GM12878 (cell line): Measurements from ENCODE around the gene RFX3. TPM values are rescaled to one million over a fixed set of nuclear protein-coding genes. Genes with fewer than 3 reads are reported as not detected.

ENCODE experiments used
- ATAC-seq: fragments of 200-7000 bp; cut with Tn5 transposase; 3 replicates; pipeline ENCODE4 v1.9.1; 2020; ENCODE audit warnings: mild to moderate bottlenecking, moderate library complexity
- BruUV-seq: library from RNA; stranded (reverse); fragments of 400-500 nt; replicated peaks from 2 replicates; lab custom pipeline; 2021; lab: Mats Ljungman, UMichigan
- CTCF ChIA-PET: fragments of 300-600 bp; sonication (Branson Sonifier 250); formaldehyde crosslinking; extraction: SDS; loops from one replicate; lab custom pipeline; 2021; ENCODE audit warnings: inconsistent platforms; lab: Yijun Ruan, JAX
- POLR2A ChIA-PET: fragments of 350-600 bp; formaldehyde crosslinking; extraction: SDS; loops from one replicate; lab custom pipeline; 2021; ENCODE audit warnings: inconsistent platforms; lab: Charles Lee
- RAD21 ChIA-PET: fragments of 300-600 bp; sonication (Branson Sonifier 250); formaldehyde crosslinking; loops from one replicate; lab custom pipeline; 2023; ENCODE audit warnings: antibody characterized with exemption; ENCODE audit not compliant: unreplicated experiment; lab: Charles Lee
- SMC1A ChIA-PET: fragments of 300-600 bp; sonication (Branson Sonifier 250); formaldehyde crosslinking; loops from one replicate; lab custom pipeline; 2023; ENCODE audit not compliant: unreplicated experiment, uncharacterized antibody; lab: Charles Lee
- DNase-seq: peaks from one replicate; pipeline ENCODE4 v3.0.0-alpha.2; 2011; ENCODE audit warnings: low read depth, low spot score
- FAIRE-seq: peaks from 3 replicates; lab custom pipeline; 2011; peaks lifted over from hg19 to GRCh38; lab: Jason Lieb, UNC
- H2AFZ ChIP-seq: 2 replicates; pipeline ENCODE4 v1.6.0; 2011; ENCODE audit warnings: low read depth, low read length, control low read depth; ENCODE audit not compliant: control insufficient read depth
- H3K27ac ChIP-seq: 2 replicates; pipeline ENCODE4 v1.5.1; 2011; ENCODE audit warnings: control low read depth; ENCODE audit not compliant: control insufficient read depth, insufficient read depth
- H3K27me3 ChIP-seq, 2 experiments: replicated peaks in 1 of 2; 2 replicates each; pipeline versions ENCODE4 v1.6.0 to v1.6.1; 2011; ENCODE audit warnings: low read length in 1 of 2; ENCODE audit not compliant: control insufficient read depth in 2 of 2, insufficient read depth in 2 of 2
- H3K36me3 ChIP-seq, 2 experiments: 2 replicates each; pipeline ENCODE4 v1.5.1; 2011; ENCODE audit warnings: low read length in 1 of 2; ENCODE audit not compliant: control insufficient read depth in 2 of 2, insufficient read depth in 2 of 2
- H3K4me1 ChIP-seq: 2 replicates; pipeline ENCODE4 v1.6.1; 2011; ENCODE audit warnings: mild to moderate bottlenecking, low read length, moderate library complexity, mixed read lengths; ENCODE audit not compliant: control insufficient read depth, insufficient read depth
- H3K4me2 ChIP-seq: 2 replicates; pipeline ENCODE4 v1.6.0; 2011; ENCODE audit warnings: control low read depth; ENCODE audit not compliant: control insufficient read depth, insufficient read depth
- H3K4me3 ChIP-seq: fragments of 200-600 bp; sonication (generic); 2 replicates; pipeline ENCODE4 v1.5.1; 2016
- H3K79me2 ChIP-seq: 2 replicates; pipeline ENCODE4 v1.6.0; 2011; ENCODE audit warnings: low read length; ENCODE audit not compliant: control insufficient read depth, insufficient read depth
- H3K9ac ChIP-seq: 2 replicates; pipeline ENCODE4 v1.8.0; 2011; ENCODE audit warnings: low read length, control low read depth, mixed read lengths; ENCODE audit not compliant: control insufficient read depth, insufficient read depth
- H3K9me3 ChIP-seq: replicated peaks from 3 replicates; pipeline ENCODE4 v1.5.1; 2011; ENCODE audit warnings: mild to moderate bottlenecking, low read length; ENCODE audit not compliant: control insufficient read depth, insufficient read depth
- H4K20me1 ChIP-seq: 2 replicates; pipeline ENCODE4 v1.6.0; 2011; ENCODE audit not compliant: control insufficient read depth, insufficient read depth
- BACH1 ChIP-seq: fragments of 450-650 bp; IDR thresholded peaks from 2 replicates; pipeline ENCODE4 v1.6.1; 2017; ENCODE audit warnings: mild to moderate bottlenecking, borderline replicate concordance
- E2F8 ChIP-seq: fragments of 450-650 bp; IDR thresholded peaks from 2 replicates; pipeline ENCODE4 v1.6.1; 2018; ENCODE audit warnings: mild to moderate bottlenecking, low read depth, moderate library complexity; ENCODE audit not compliant: partially characterized antibody
- IKZF2 ChIP-seq, 2 experiments: fragments of 450-650 bp; IDR thresholded peaks; 2 replicates each; pipeline ENCODE4 v1.6.1; 2017; ENCODE audit warnings: mild to moderate bottlenecking in 2 of 2, moderate library complexity in 2 of 2
- MLLT1 ChIP-seq: fragments of 450-650 bp; IDR thresholded peaks from 2 replicates; pipeline ENCODE4 v1.6.1; 2016; ENCODE audit warnings: mild to moderate bottlenecking
- MTA2 ChIP-seq: fragments of 450-650 bp; IDR thresholded peaks from 2 replicates; pipeline ENCODE4 v1.6.1; 2016; ENCODE audit warnings: low read depth, mild to moderate bottlenecking, moderate library complexity
- NFIC ChIP-seq: IDR thresholded peaks from 2 replicates; pipeline ENCODE4 v1.6.1; 2012; ENCODE audit warnings: low read depth, mild to moderate bottlenecking, inconsistent platforms, low read length, moderate library complexity
- NR2C2 ChIP-seq: IDR thresholded peaks from 2 replicates; pipeline ENCODE4 v1.6.1; 2011; ENCODE audit warnings: borderline replicate concordance, low read depth; ENCODE audit not compliant: control insufficient read depth, insufficient read length
- NR2F1 ChIP-seq: fragments of 450-650 bp; conservative IDR thresholded peaks from 2 replicates; pipeline ENCODE4 v1.6.1; 2017; ENCODE audit warnings: mild to moderate bottlenecking
- PAX8 ChIP-seq: fragments of 450-650 bp; IDR thresholded peaks from 2 replicates; pipeline ENCODE4 v1.6.1; 2017; ENCODE audit warnings: mild to moderate bottlenecking, moderate library complexity
- PKNOX1 ChIP-seq: fragments of 450-650 bp; IDR thresholded peaks from 2 replicates; pipeline ENCODE4 v1.6.1; 2016; ENCODE audit warnings: mild to moderate bottlenecking
- PML ChIP-seq: IDR thresholded peaks from 2 replicates; pipeline ENCODE4 v1.6.1; 2012; ENCODE audit warnings: low read length, inconsistent platforms
- SIN3A ChIP-seq: IDR thresholded peaks from 2 replicates; pipeline ENCODE4 v1.6.1; 2012; ENCODE audit warnings: low read depth, low read length, improper control_type of control experiment
- ZNF217 ChIP-seq: fragments of 450-650 bp; IDR thresholded peaks from 2 replicates; pipeline ENCODE4 v1.6.1; 2017; ENCODE audit warnings: antibody characterized with exemption, mild to moderate bottlenecking
- WGBS: methylation state at CpG from one replicate; pipeline ENCODE4 v1.1.6; 2016; ENCODE audit warnings: low lambda C conversion rate; ENCODE audit not compliant: insufficient replicate concordance, insufficient coverage; ENCODE audit errors: missing lambda C conversion rate; 5-methylcytosine and 5-hydroxymethylcytosine counted together
- in situ Hi-C: fragments of 300-500 bp; cut with MboI; formaldehyde crosslinking; loops from 9 replicates; pipeline ENCODE4 v1.14.3; 2018; ENCODE audit warnings: mixed read lengths
- intact Hi-C: fragments of 100-400 bp; cut with micrococcal nuclease; formaldehyde crosslinking; loops from one replicate; pipeline ENCODE4 v1.14.2; 2022; ENCODE audit not compliant: unreplicated experiment
- polyA plus RNA-seq, 11 experiments: library from polyadenylated mRNA; depleted of rRNA in 4 of 11; unstranded in 6 of 11; stranded (reverse) in 5 of 11; fragments of >200 nt; fragmentation: Nextera tagmentation in 4 of 11; fragmentation: Illumina TruSeq in 1 of 11; extraction: Ambion mirVana in 4 of 11; extraction: Trizol in 1 of 11; gene quantifications; 1 replicate in 1 of 11; 2 replicates in 10 of 11; pipeline versions ENCODE4 v1.2.1 to v1.2.3, GENCODE V29; 2011 to 2016; ENCODE audit warnings: inconsistent platforms in 2 of 11, missing spikeins in 2 of 11, low read depth in 1 of 11
- total RNA-seq, 4 experiments: library from RNA; depleted of rRNA in 3 of 4; stranded (reverse); fragments of >200 nt in 3 of 4; fragmentation: Illumina TruSeq in 1 of 4; extraction: Trizol in 1 of 4; gene quantifications; 2 replicates each; pipeline versions ENCODE4 v1.2.1 to v1.2.3, GENCODE V29; 2013 to 2021
- TF ChIP-seq, protein P1 (sequence below): fragments of 450-650 bp; IDR thresholded peaks from 2 replicates; pipeline ENCODE4 v1.6.1; 2017; ENCODE audit warnings: low read depth, mild to moderate bottlenecking, moderate library complexity

Gene RFX3
- total and polyA plus RNA-seq, 10 of the 15 experiments (the other 5 are each of a cell fraction or from before 2014, with no cell fraction given), result 1.2 to 26.4 (median 6.7) TPM

GRCh38 chr9:3509926-3510325 lies 15.9 kb downstream of the RFX3 start (continued):
- TF ChIP-seq E2F8, result no peak
- TF ChIP-seq, protein P1, sequence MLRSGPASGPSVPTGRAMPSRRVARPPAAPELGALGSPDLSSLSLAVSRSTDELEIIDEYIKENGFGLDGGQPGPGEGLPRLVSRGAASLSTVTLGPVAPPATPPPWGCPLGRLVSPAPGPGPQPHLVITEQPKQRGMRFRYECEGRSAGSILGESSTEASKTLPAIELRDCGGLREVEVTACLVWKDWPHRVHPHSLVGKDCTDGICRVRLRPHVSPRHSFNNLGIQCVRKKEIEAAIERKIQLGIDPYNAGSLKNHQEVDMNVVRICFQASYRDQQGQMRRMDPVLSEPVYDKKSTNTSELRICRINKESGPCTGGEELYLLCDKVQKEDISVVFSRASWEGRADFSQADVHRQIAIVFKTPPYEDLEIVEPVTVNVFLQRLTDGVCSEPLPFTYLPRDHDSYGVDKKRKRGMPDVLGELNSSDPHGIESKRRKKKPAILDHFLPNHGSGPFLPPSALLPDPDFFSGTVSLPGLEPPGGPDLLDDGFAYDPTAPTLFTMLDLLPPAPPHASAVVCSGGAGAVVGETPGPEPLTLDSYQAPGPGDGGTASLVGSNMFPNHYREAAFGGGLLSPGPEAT, result no peak

DNA sequence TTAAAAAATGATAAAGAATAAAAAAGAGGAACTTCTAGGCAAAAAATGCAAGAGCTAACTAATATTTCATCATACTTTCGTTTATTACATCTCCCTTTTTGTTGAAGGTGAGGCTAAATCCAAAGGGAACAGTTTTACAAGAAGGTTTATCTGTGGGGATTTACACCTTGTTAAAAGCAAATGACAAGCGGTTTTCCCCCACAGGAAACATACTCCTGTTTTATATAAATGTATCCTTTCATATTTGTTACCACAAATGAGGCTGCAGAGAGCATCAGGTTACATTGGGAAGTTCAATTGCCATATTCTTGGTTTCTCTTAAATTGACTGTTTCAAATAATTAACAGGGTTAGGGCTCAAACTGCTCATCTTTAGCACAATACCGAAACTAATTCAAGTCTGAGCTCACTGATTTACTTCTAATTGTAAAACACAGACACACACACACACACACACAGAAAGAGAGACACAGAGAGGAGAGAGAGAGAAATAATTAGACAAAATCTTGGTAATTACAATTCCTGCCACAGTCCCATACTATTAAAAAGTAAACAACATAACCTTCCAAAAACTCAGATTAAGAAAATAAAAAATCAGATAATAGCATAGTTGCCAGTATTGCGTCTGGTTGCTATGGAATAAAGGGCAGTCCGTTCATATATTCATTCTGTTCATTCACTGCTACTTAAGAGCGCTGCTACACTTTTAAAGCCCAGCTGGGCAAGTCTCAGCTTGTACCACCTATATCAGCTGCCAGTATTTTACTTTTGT lies 17.1 kb downstream of the RFX3 start:
- peak overlapping the region; percentile 43 for H3K4me3 ChIP-seq
- no peaks in the 10 kb centered on the region; the same call in 1 of the 3 replicates for H3K9me3 ChIP-seq
- BruUV-seq, result TSS peak; percentile 26
- RAD21 ChIA-PET, result interaction anchor here (0.6 to 3.5 kb wide), 11 partner anchors 9 to 1595 kb away, joined by 3 to 49 read pairs (median 6); partner anchors contain the start of gene RFX3
- POLR2A ChIA-PET, result interaction anchor here (0.8 to 3.4 kb wide), 8 partner anchors 8 to 32 kb away, joined by 3 to 42 read pairs (median 6); partner anchors contain the start of gene RFX3
- H3K36me3 ChIP-seq, result no peaks in the 10 kb centered on the region
- H3K9ac ChIP-seq, result peak overlapping the region; percentile 27
- SMC1A ChIA-PET, result interaction anchor here (1.0 to 3.5 kb wide), 17 partner anchors 8 to 267 kb away, joined by 3 to 74 read pairs (median 7); no protein-coding TSS in a partner anchor
- no peaks in the 10 kb centered on the region for H3K27me3 ChIP-seq
- peak overlapping the region; percentile 0 for H2AFZ ChIP-seq
- ATAC-seq (peak; percentile 74), FAIRE-seq (peak; percentile 91), DNase-seq (no peak)
- peaks cover 13% of the 10 kb centered on the region for H3K4me1 ChIP-seq
- CTCF ChIA-PET, result interaction anchor here (1.3 to 3.2 kb wide), 6 partner anchors 9 to 68 kb away, joined by 3 to 23 read pairs (median 6); no protein-coding TSS in a partner anchor
- H4K20me1 ChIP-seq, result no peaks in the 10 kb centered on the region
- peak overlapping the region; percentile 81 for H3K4me2 ChIP-seq
- H3K79me2 ChIP-seq, result peaks cover 38% of the 10 kb centered on the region
- intact Hi-C loops (loop anchor here (1.0 to 5.0 kb wide), 3 partner anchors 16 to 121 kb away; no protein-coding TSS in a partner anchor), in situ Hi-C loops (no loop called here)
- peak overlapping the region; percentile 61 for H3K27ac ChIP-seq
- 48% methylated on average over 6 of the region's 6 CpGs for WGBS
- peak; percentile 84 to 86 for TF ChIP-seq IKZF2 (IDR thresholded peaks at IDR 0.05)
- TF ChIP-seq NR2C2, result no peak
- no peak for TF ChIP-seq BACH1
- peak; percentile 29; the same call in 1 of the 2 replicates for TF ChIP-seq PAX8
- TF ChIP-seq NFIC, result peak; percentile 40; the same call in 1 of the 2 replicates
- TF ChIP-seq MTA2, result peak; percentile 90
- TF ChIP-seq NR2F1, result 0 out of 2 replicates have a peak, but pooled peaks have one; percentile 26
- no peak for TF ChIP-seq SIN3A
- peak; percentile 53; the same call in 1 of the 2 replicates for TF ChIP-seq MLLT1
- peak; percentile 78; the same call in 1 of the 2 replicates for TF ChIP-seq ZNF217
- TF ChIP-seq PML, result no peak
- 0 out of 2 replicates have a peak, but pooled peaks have one; percentile 14 for TF ChIP-seq PKNOX1
